ENCODE results near the gene FICD. TPM values are rescaled to one million over a fixed set of nuclear protein-coding genes. Genes with fewer than 3 reads are reported as not detected.

FICD gene
- total RNA-seq (5.4 TPM), polyA plus RNA-seq (1 to 10 TPM in 3 of 4 donors, under 1 TPM in 1; 0.79 to 4.7 (median 2.3) TPM)

DNA sequence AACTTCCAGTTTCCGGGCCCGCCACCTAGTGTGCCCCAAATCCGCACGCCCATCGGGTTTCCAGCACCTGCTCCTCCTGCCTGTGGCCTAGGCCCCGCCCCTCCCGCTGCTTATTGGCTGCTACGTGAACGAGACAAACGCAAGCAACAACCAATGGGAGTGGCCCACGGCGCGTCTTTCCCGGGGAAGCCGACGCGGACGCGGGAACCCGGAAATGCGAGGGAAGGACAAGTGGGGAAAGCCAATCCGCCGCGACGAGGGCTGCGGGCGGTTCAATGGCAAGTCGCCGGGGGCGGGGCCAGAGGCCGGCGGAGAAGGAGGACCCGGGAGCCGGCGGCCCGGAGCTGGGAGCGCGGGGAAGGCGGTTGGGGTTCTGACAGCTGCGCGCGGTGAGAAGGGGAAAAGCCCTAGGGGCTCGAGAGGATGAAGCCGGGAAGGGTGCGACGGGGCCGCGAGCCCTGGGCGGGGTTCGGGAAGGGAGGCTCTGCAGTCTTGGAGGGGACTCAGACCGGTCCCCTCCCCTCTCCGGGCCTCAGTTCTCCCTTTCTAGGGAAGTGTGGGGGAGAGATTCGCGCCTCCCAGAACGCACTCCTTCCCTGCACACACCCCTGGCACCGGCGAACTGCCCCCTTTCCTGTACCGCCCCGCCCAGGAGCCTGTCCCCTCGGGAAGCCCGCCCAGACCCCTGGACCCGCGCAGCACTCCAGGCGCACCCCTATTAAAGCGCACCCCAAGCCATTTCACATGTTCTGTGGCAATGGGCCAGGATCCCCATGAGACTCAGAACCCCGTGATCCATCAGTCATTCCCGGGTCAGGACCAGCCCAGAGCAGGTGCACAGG lies at the start of gene FICD:
TSS of gene FICD (plus strand) at position 305 of the 842 bp plus-strand sequence. CDS start 1,696 bp downstream, outside the sequence.
- H3K27me3 Mint-ChIP-seq = peaks cover 9% of the 10 kb centered on the region
- peak within 1 kb of the TSS; percentile 96 to 97 (median 97) for H3K27ac Mint-ChIP-seq
- Histone ChIP-seq H3K36me3 (ENCODE audit: control insufficient read depth, insufficient read depth, low read length) (peaks cover 17% of the 10 kb centered on the region), H3K4me3 (ENCODE audit: low read depth, low read length) (peak within 1 kb of the TSS; percentile 79), H3K27me3 (ENCODE audit: control insufficient read depth, insufficient read depth, low read length) (no peaks in the 10 kb centered on the region), H3K9me3 (ENCODE audit: control insufficient read depth in 2 of 2, low read length in 2 of 2) (no peaks in the 10 kb centered on the region), H3K27ac (ENCODE audit: insufficient read depth, low read length, poor library complexity, severe bottlenecking) (peak within 1 kb of the TSS; percentile 83), H3K4me1 (ENCODE audit: control insufficient read depth, insufficient read depth, low read length, poor library complexity, severe bottlenecking) (peaks cover 21% of the 10 kb centered on the region)
- peak within 1 kb of the TSS; percentile 93 to 100 (median 98) for H3K4me3 Mint-ChIP-seq
- DNase-seq = peak; percentile 97 to 100 (median 99)
- ATAC-seq (ENCODE audit: low read depth in 2 of 2) = peak; percentile 91 to 94
- peaks cover 4 to 40% (median 21%) of the 10 kb centered on the region in 4 donors for H3K4me1 Mint-ChIP-seq
- peaks cover 19% of the 10 kb centered on the region for H3K36me3 Mint-ChIP-seq
- H3K9me3 Mint-ChIP-seq = no peaks in the 10 kb centered on the region

DNA sequence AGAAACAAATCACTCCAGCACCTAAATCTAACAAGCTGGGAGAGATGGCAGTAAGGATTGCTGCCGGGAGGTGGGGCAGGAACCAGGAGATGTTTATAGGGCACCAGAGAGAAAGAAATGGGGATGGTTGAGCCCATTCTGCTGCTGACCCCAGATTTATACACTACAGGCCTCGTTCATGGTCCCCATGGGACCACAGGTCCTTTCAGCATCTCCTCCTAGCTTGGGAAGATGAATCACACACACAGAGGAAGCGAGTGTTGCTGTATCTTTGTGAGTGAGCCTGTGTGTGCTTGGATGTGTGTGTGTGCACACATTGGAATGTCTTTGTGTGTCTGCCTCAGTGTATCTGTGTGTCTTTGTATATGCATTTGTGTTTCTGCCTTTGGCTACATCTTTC lies 49.7 kb upstream of the FICD start:
- Histone ChIP-seq H3K4me1 (ENCODE audit: control insufficient read depth, insufficient read depth, low read length, poor library complexity, severe bottlenecking) (no peaks in the 10 kb centered on the region), H3K36me3 (ENCODE audit: control insufficient read depth, insufficient read depth, low read length) (no peaks in the 10 kb centered on the region), H3K27me3 (ENCODE audit: control insufficient read depth, insufficient read depth, low read length) (no peaks in the 10 kb centered on the region), H3K4me3 (ENCODE audit: low read depth, low read length) (no peak overlapping the region), H3K9me3 (ENCODE audit: control insufficient read depth in 2 of 2, low read length in 2 of 2) (no peaks in the 10 kb centered on the region), H3K27ac (ENCODE audit: insufficient read depth, low read length, poor library complexity, severe bottlenecking) (no peak overlapping the region)
- H3K27ac Mint-ChIP-seq = no peak overlapping the region
- H3K4me1 Mint-ChIP-seq = no peaks in the 10 kb centered on the region
- no peaks in the 10 kb centered on the region for H3K36me3 Mint-ChIP-seq
- H3K9me3 Mint-ChIP-seq = peaks cover 0 to 2% (median 0%) of the 10 kb centered on the region in 7 donors
- H3K27me3 Mint-ChIP-seq = peaks cover 24% of the 10 kb centered on the region
- DNase-seq = no peak
- no peak overlapping the region for H3K4me3 Mint-ChIP-seq
- no peak for ATAC-seq (ENCODE audit: low read depth in 2 of 2)

DNA sequence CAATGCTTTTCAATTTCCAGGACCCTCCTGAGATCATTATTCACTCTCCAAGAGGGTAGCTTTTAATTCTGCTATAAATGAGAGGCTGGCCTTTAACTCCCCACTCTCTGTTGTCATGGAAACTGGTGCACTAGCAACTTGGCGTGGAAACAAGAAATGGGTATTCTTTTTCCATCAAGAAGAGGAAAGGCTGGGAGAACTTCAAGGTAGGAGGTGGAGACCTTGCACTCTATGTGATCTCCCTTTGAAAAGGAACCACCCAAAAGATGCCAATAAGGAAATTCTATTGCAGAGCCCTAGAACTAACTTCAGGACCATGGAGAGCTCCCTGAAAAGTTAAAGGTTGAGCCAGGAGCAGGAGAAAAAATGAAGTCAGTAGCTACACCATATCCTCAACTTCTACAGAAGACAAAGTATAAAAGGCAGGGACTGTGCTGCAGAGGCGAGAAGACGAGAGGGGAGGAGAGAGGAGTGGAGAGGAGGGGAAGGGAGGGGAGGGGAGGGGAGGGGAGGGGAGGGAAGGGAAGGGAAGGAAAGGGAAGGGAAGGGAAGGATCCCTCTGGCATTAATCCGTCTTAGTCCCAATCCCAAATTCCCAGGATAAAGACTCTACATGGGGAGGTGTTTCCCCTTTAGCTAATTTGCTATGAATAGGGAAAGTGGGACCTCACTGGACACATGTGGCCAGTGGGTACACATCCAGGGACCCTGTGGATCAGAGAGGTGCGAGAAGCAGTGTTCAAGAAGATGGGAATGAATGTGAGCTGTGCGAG lies 46.7 kb upstream of the FICD start:
- H3K27me3 Mint-ChIP-seq = peaks cover 10% of the 10 kb centered on the region
- H3K36me3 Mint-ChIP-seq = no peaks in the 10 kb centered on the region
- DNase-seq = peak in 2 of 3 donors; percentile 21 to 26
- Histone ChIP-seq H3K9me3 (ENCODE audit: control insufficient read depth in 2 of 2, low read length in 2 of 2) (no peaks in the 10 kb centered on the region), H3K4me3 (ENCODE audit: low read depth, low read length) (no peak overlapping the region), H3K36me3 (ENCODE audit: control insufficient read depth, insufficient read depth, low read length) (no peaks in the 10 kb centered on the region), H3K4me1 (ENCODE audit: control insufficient read depth, insufficient read depth, low read length, poor library complexity, severe bottlenecking) (no peaks in the 10 kb centered on the region), H3K27me3 (ENCODE audit: control insufficient read depth, insufficient read depth, low read length) (no peaks in the 10 kb centered on the region), H3K27ac (ENCODE audit: insufficient read depth, low read length, poor library complexity, severe bottlenecking) (no peak overlapping the region)
- no peaks in the 10 kb centered on the region for H3K4me1 Mint-ChIP-seq
- H3K27ac Mint-ChIP-seq = no peak overlapping the region
- H3K9me3 Mint-ChIP-seq = peaks cover 0 to 2% (median 0%) of the 10 kb centered on the region in 7 donors
- no peak for ATAC-seq (ENCODE audit: low read depth in 2 of 2)
- no peak overlapping the region for H3K4me3 Mint-ChIP-seq

- Mint-ChIP-seq H3K36me3 (no peaks in the 10 kb centered on the region), H3K9me3 (peaks cover 0 to 3% (median 0%) of the 10 kb centered on the region in 7 donors), H3K27me3 (peaks cover 1% of the 10 kb centered on the region), H3K4me3 (no peak overlapping the region), H3K27ac (no peak overlapping the region), H3K4me1 (no peaks in the 10 kb centered on the region)
- H3K27me3 ChIP-seq (ENCODE audit: control insufficient read depth, insufficient read depth, low read length) = no peaks in the 10 kb centered on the region
- no peak overlapping the region for H3K4me3 ChIP-seq (ENCODE audit: low read depth, low read length)
- no peaks in the 10 kb centered on the region for H3K9me3 ChIP-seq (ENCODE audit: control insufficient read depth in 2 of 2, low read length in 2 of 2)
- no peak for DNase-seq
- no peak for ATAC-seq (ENCODE audit: low read depth in 2 of 2)
- no peaks in the 10 kb centered on the region for H3K36me3 ChIP-seq (ENCODE audit: control insufficient read depth, insufficient read depth, low read length)
- H3K4me1 ChIP-seq (ENCODE audit: control insufficient read depth, insufficient read depth, low read length, poor library complexity, severe bottlenecking) = no peaks in the 10 kb centered on the region
- H3K27ac ChIP-seq (ENCODE audit: insufficient read depth, low read length, poor library complexity, severe bottlenecking) = no peak overlapping the region
Measured at GRCh38 chr12:108473400-108474055, 41.5 kb upstream of the FICD start.

GRCh38 chr12:108475396-108475795 lies 39.7 kb upstream of the FICD start:
- H3K4me3 ChIP-seq (ENCODE audit: low read depth, low read length) = no peak overlapping the region
- H3K27me3 Mint-ChIP-seq = peaks cover 5% of the 10 kb centered on the region
- H3K4me1 Mint-ChIP-seq = no peaks in the 10 kb centered on the region
- no peak overlapping the region for H3K4me3 Mint-ChIP-seq
- DNase-seq = no peak
- peaks cover 5% of the 10 kb centered on the region for H3K27me3 ChIP-seq (ENCODE audit: control insufficient read depth, insufficient read depth, low read length)
- H3K36me3 Mint-ChIP-seq = no peaks in the 10 kb centered on the region
- no peak for ATAC-seq (ENCODE audit: low read depth in 2 of 2)
- H3K9me3 ChIP-seq (ENCODE audit: control insufficient read depth in 2 of 2, low read length in 2 of 2) = no peaks in the 10 kb centered on the region
- no peaks in the 10 kb centered on the region for H3K36me3 ChIP-seq (ENCODE audit: control insufficient read depth, insufficient read depth, low read length)
- no peak overlapping the region for H3K27ac Mint-ChIP-seq
- H3K4me1 ChIP-seq (ENCODE audit: control insufficient read depth, insufficient read depth, low read length, poor library complexity, severe bottlenecking) = no peaks in the 10 kb centered on the region
- no peak overlapping the region for H3K27ac ChIP-seq (ENCODE audit: insufficient read depth, low read length, poor library complexity, severe bottlenecking)
- H3K9me3 Mint-ChIP-seq = peaks cover 0 to 3% (median 0%) of the 10 kb centered on the region in 7 donors

DNA sequence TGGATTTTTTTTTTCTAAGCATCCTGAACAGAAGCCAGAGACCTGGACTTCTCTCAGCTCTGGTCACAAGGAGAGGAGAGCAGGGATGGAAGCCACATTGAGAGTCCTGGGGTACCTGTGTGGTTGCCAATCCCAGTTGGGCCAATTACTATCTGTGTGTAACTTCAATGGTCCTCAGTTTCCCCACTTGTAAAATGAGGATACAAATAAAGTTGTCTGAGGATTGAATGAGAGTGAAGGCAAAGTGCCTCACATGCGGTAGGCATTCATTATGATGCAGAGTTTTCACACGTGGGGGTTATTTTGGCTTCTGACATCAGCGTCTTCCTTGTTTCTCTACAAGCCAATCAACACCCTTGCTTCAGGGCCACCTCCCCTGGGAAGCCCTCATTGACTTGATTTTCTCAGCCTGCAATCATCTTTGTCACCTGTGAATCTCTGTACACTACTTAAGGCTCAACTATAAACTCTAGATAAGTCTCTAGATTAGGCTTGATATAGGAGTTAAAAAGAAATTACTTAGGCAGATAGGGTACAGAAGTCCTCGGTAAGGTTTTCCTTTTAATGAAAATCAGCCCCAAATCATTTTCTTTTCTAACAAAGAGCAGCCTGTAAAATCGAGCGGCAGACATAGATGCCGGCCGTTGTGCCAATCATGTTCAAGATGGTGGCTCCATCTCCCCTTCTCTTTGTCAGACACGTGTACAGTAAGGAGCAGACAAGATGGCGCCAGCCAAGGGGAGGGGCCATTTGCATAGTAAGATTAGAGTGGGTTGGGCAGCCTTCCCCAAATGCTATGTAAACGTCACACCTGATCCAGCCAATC lies 37.8 kb upstream of the FICD start:
- peaks cover 0 to 3% (median 0%) of the 10 kb centered on the region in 7 donors for H3K9me3 Mint-ChIP-seq
- Histone ChIP-seq H3K4me3 (ENCODE audit: low read depth, low read length) (no peak overlapping the region), H3K27me3 (ENCODE audit: control insufficient read depth, insufficient read depth, low read length) (peaks cover 5% of the 10 kb centered on the region), H3K36me3 (ENCODE audit: control insufficient read depth, insufficient read depth, low read length) (no peaks in the 10 kb centered on the region), H3K4me1 (ENCODE audit: control insufficient read depth, insufficient read depth, low read length, poor library complexity, severe bottlenecking) (no peaks in the 10 kb centered on the region), H3K9me3 (ENCODE audit: control insufficient read depth in 2 of 2, low read length in 2 of 2) (no peaks in the 10 kb centered on the region), H3K27ac (ENCODE audit: insufficient read depth, low read length, poor library complexity, severe bottlenecking) (no peak overlapping the region)
- ATAC-seq (ENCODE audit: low read depth in 2 of 2) (no peak), DNase-seq (no peak)
- H3K36me3 Mint-ChIP-seq = no peaks in the 10 kb centered on the region
- no peak overlapping the region for H3K27ac Mint-ChIP-seq
- no peak overlapping the region for H3K4me3 Mint-ChIP-seq
- no peaks in the 10 kb centered on the region for H3K4me1 Mint-ChIP-seq
- H3K27me3 Mint-ChIP-seq = peaks cover 8% of the 10 kb centered on the region

- DNase-seq (no peak), ATAC-seq (ENCODE audit: low read depth in 2 of 2) (no peak)
- peaks cover 5% of the 10 kb centered on the region for H3K27me3 ChIP-seq (ENCODE audit: control insufficient read depth, insufficient read depth, low read length)
- peaks cover 8% of the 10 kb centered on the region for H3K27me3 Mint-ChIP-seq
- no peak overlapping the region for H3K4me3 Mint-ChIP-seq
- H3K4me1 ChIP-seq (ENCODE audit: control insufficient read depth, insufficient read depth, low read length, poor library complexity, severe bottlenecking) = no peaks in the 10 kb centered on the region
- H3K27ac Mint-ChIP-seq = no peak overlapping the region
- H3K4me1 Mint-ChIP-seq = no peaks in the 10 kb centered on the region
- no peaks in the 10 kb centered on the region for H3K36me3 ChIP-seq (ENCODE audit: control insufficient read depth, insufficient read depth, low read length)
- peaks cover 0 to 3% (median 0%) of the 10 kb centered on the region in 7 donors for H3K9me3 Mint-ChIP-seq
- no peaks in the 10 kb centered on the region for H3K36me3 Mint-ChIP-seq
- no peaks in the 10 kb centered on the region for H3K9me3 ChIP-seq (ENCODE audit: control insufficient read depth in 2 of 2, low read length in 2 of 2)
- H3K4me3 ChIP-seq (ENCODE audit: low read depth, low read length) = no peak overlapping the region
- H3K27ac ChIP-seq (ENCODE audit: insufficient read depth, low read length, poor library complexity, severe bottlenecking) = no peak overlapping the region
Measured at GRCh38 chr12:108477881-108478259, 37.2 kb upstream of the FICD start.
